AG04450 (cell line): ENCODE results near the gene PDCD7. TPM values are rescaled to one million over a fixed set of nuclear protein-coding genes. Genes with fewer than 3 reads are reported as not detected.

Source experiments
- CTCF ChIA-PET: fragments of 300-600, 350-600 bp; formaldehyde crosslinking; extraction: SDS; loops from one replicate; lab custom pipeline; 2022; ENCODE audit warnings: antibody characterized with exemption, inconsistent platforms; lab: Charles Lee
- POLR2A ChIA-PET: fragments of 350-600 bp; formaldehyde crosslinking; extraction: SDS; loops from one replicate; lab custom pipeline; 2021; ENCODE audit warnings: antibody characterized with exemption, inconsistent platforms; lab: Yijun Ruan, JAX
- DNase-seq: peaks from one replicate; pipeline ENCODE4 v3.0.0-alpha.2; 2011; ENCODE audit warnings: low read depth, low spot score
- H3K27ac ChIP-seq: one replicate; pipeline ENCODE4 v1.5.1; 2012; ENCODE audit warnings: low read depth, low read length, control low read depth
- H3K27me3 ChIP-seq: one replicate; pipeline ENCODE4 v1.6.0; 2012; ENCODE audit warnings: low read length; ENCODE audit not compliant: control insufficient read depth, insufficient read depth
- H3K4me3 ChIP-seq: 2 replicates; pipeline ENCODE4 v1.5.1; 2011; ENCODE audit warnings: mild to moderate bottlenecking, low read depth, low read length, control low read depth
- H3K9me3 ChIP-seq: 2 replicates; pipeline ENCODE4 v1.5.1; 2012; ENCODE audit warnings: low read length; ENCODE audit not compliant: control insufficient read depth, insufficient read depth
- CTCF ChIP-seq: IDR thresholded peaks from 2 replicates; pipeline ENCODE4 v1.5.1; 2011; ENCODE audit warnings: low read depth, low read length, control low read depth, inconsistent platforms
- polyA plus RNA-seq: library from polyadenylated mRNA; depleted of rRNA; stranded (reverse); fragments of >200 nt; gene quantifications from 2 replicates; pipeline ENCODE4 v1.2.3, GENCODE V29; 2011

Gene PDCD7
- polyA plus RNA-seq, 1 experiment, result 18.0 TPM

DNA sequence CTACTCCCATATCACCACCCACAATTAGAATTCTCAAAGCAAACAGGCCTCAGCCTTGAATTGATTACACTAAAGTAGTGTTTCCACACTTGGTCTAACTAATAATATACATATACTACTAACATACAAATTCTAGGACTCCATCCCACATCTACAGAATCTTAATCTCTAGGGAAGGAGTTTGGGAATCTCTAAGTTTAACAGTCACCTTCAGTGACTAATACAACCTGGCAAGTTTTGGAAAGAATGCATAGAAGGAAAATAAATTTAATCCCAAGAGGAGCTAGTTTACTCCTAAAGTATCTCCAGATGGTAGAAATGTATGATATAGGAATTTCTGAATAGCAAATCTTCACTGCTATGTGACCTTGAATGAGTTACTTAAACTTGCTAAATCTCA is 42.4 kb upstream of the PDCD7 start:
- Histone ChIP-seq H3K4me3 (no peak overlapping the region), H3K9me3 (no peaks in the 10 kb centered on the region), H3K27me3 (no peaks in the 10 kb centered on the region), H3K27ac (no peak overlapping the region)
- ChIA-PET POLR2A (interaction anchor here (0.8 kb wide), 1 partner anchor 9 kb away, joined by 4 read pairs; the partner anchor contains the start of gene CLPX), CTCF (interaction anchor here (1.2 kb wide), 1 partner anchor 95 kb away, joined by 3 read pairs; no protein-coding TSS in a partner anchor)
- TF ChIP-seq CTCF, result no peak
- DNase-seq, result no peak

DNA sequence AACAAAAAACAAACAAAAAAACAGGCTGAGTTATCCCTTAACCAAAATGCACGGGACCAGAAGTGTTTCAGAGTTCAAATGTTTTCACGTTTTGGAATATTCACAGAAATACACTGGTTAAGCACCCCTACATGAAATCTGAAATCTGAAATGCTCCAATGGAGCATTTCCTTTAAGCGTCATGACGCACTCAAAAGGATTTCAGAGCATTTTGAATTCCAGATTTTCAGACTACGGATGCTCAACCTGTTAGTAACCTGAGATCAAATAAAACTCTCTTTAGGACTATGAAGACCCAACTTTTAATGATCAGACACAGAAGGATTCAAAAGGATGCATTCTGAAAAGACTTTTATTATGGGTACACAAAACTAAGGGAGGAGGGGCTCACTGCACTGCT is 41.9 kb upstream of the PDCD7 start:
- ChIA-PET POLR2A (no interaction called here), CTCF (no interaction called here)
- no peak overlapping the region for H3K4me3 ChIP-seq
- TF ChIP-seq CTCF, result no peak
- H3K9me3 ChIP-seq, result no peaks in the 10 kb centered on the region
- no peak overlapping the region for H3K27ac ChIP-seq
- H3K27me3 ChIP-seq, result no peaks in the 10 kb centered on the region
- no peak for DNase-seq

DNA sequence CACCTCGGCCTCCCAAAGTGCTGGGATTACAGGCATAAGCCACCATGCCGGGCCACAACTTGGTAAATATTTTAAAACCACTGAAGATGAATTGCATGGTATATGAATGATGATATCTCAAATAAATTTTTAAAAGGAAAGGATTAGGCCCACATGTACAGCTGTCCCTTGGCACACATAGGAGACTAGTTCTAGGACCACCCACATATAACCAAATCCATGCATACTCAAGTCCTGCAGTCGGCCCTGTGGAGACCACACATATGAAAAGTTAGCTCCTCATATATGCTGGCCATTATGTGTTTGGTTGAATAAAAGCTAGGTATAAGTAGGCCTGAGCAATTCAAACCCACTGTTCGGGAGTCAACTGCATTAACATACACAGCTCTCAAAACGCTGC is 40.9 kb upstream of the PDCD7 start:
- Histone ChIP-seq H3K27ac (no peak overlapping the region), H3K27me3 (no peaks in the 10 kb centered on the region), H3K9me3 (no peaks in the 10 kb centered on the region), H3K4me3 (no peak overlapping the region)
- no peak for TF ChIP-seq CTCF
- ChIA-PET POLR2A (no interaction called here), CTCF (no interaction called here)
- no peak for DNase-seq

- TF ChIP-seq CTCF, result no peak
- ChIA-PET CTCF (no interaction called here), POLR2A (interaction anchor here (0.6 kb wide), 1 partner anchor 13 kb away, joined by 4 read pairs; the partner anchor contains the start of gene CLPX)
- H3K4me3 ChIP-seq, result no peak overlapping the region
- no peak for DNase-seq
- H3K27me3 ChIP-seq, result no peaks in the 10 kb centered on the region
- no peak overlapping the region for H3K27ac ChIP-seq
- H3K9me3 ChIP-seq, result no peaks in the 10 kb centered on the region; the same call in 1 of the 2 replicates
These were observed 38.9 kb upstream of the PDCD7 start for GRCh38 chr15:65172531-65172930.

DNA sequence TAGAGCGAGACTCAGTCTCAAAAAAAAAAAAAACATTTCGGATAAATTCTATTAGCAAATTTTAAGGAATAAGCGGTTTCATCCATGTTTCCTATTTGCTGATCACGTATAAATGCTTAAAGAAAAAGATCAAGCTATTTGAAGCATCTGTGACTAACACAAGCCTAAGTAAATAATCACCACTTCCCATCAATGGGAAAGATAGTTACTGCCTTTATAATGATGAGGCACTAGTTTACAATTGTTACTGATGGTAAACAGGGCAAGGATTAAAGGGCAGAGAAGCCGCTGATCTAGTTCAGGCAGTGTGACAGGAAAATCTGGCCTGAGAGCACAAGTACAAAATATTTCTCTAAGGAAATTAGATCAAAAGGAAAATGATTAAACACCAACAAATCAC is 37.8 kb upstream of the PDCD7 start:
- H3K27me3 ChIP-seq, result no peaks in the 10 kb centered on the region
- no peak overlapping the region for H3K4me3 ChIP-seq
- DNase-seq, result no peak
- TF ChIP-seq CTCF, result no peak
- POLR2A ChIA-PET, result interaction anchor here (0.7 kb wide), 2 partner anchors 99 to 133 kb away, joined by 3 to 6 read pairs; partner anchors contain the start of gene RNU5B-1
- H3K27ac ChIP-seq, result no peak overlapping the region
- H3K9me3 ChIP-seq, result no peaks in the 10 kb centered on the region; the same call in 1 of the 2 replicates
- CTCF ChIA-PET, result no interaction called here
